ENCODE results near the gene ARMH4. TPM values are rescaled to one million over a fixed set of nuclear protein-coding genes. Genes with fewer than 3 reads are reported as not detected.
"Not testable (repeated sequence)": the region's sequence is repeated elsewhere in the genome, so short reads cannot be mapped to it uniquely, and the experiment has no call there.

Gene ARMH4
- total RNA-seq, 1 donor from 2014 or later = 1.4 TPM

- no peak for DNase-seq (ENCODE audit: low read depth in 2 of 2)
Measured at GRCh38 chr14:58146399-58146798, 5.6 kb downstream of the ARMH4 start.

DNA sequence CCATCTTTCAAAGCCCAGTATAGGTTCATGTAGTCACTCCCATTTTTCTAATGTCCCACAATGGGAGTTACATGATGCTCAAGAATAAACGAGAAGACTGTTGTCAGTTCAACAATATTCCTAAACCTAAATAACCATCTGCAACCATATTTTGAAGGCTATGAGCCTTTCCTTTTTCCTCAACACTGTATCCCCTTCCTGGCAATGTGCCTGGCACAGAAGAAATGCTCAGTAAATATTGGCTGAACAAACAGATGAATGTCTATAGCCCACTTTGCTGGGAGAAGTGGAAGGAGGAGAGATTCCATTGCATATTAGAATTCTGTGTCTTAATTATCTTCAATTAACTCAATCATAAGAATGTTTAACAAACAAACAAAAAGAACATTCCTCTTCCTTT lies 6.1 kb downstream of the ARMH4 start:
- no peak for DNase-seq (ENCODE audit: low read depth in 2 of 2)

DNA sequence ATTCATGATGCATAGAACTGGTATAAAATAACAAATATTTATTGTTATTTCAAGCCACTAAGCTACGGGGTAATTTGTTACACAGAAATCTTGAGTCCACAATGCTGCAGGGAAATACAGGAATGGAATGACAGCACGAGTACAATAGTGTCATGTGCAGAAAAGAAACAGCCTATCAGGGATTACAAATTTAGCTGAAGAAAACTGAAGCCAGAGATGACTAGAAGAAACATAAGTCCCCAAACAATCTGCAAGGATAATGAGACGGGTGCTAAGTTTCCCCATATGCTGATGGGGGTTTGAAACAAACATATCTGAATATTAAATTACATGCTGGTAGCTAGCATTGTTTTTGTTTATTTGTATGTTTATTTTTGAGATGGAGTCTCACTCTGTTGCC lies 8.9 kb downstream of the ARMH4 start:
- no peak for DNase-seq (ENCODE audit: low read depth in 2 of 2)

GRCh38 chr14:58141893-58142292 lies 10.1 kb downstream of the ARMH4 start:
- no peak for DNase-seq (ENCODE audit: low read depth in 2 of 2)

- no peak for DNase-seq (ENCODE audit: low read depth in 2 of 2)
Measured at GRCh38 chr14:58138714-58139482, 13.1 kb downstream of the ARMH4 start.

GRCh38 chr14:58138031-58138713 lies 13.8 kb downstream of the ARMH4 start:
- no peak for DNase-seq (ENCODE audit: low read depth in 2 of 2)

DNA sequence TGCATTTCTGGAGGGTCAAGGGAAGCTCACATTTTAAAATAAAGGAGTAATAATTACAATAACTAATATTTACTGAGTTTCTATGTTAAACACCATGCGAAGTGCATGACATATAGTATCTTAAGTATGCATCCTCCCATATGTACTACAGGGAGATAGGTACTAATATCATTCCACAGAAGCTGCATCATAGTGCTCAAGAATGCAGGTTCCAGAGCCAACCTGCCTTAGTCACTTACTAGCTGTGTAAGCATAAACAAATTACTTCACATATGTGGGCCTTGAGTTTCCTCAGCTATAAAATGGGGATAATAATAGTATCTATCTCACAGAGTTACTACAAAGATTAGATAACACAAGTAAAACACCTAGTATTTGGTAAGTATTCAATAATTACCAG lies 18.3 kb downstream of the ARMH4 start:
- no peak for DNase-seq (ENCODE audit: low read depth in 2 of 2)

GRCh38 chr14:58131386-58131785 lies 20.6 kb downstream of the ARMH4 start:
- peak; percentile 11 to 20 for DNase-seq (ENCODE audit: low read depth in 2 of 2)

GRCh38 chr14:58130116-58130782 lies 21.8 kb downstream of the ARMH4 start:
- DNase-seq (ENCODE audit: low read depth in 2 of 2) = no peak

DNA sequence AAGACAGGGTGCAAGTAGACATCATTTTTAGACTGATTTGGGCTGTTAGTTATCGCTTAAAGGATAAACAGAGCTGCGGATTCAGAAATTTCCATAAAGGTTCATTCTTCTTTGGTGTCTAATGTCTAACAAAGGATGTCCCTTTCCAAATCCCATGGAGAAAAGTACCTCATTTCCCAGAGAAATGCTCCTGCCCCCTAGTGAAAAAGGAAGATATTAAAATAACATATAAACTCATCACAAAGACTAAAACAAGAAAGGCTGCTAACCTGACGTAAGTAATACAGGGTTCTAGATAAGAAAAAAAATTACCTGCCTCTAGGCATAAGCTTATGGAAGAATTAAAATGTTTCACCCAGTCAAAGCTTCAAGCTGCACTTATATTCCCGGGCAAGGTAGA lies 22.8 kb downstream of the ARMH4 start:
- DNase-seq (ENCODE audit: low read depth in 2 of 2) = no peak

DNA sequence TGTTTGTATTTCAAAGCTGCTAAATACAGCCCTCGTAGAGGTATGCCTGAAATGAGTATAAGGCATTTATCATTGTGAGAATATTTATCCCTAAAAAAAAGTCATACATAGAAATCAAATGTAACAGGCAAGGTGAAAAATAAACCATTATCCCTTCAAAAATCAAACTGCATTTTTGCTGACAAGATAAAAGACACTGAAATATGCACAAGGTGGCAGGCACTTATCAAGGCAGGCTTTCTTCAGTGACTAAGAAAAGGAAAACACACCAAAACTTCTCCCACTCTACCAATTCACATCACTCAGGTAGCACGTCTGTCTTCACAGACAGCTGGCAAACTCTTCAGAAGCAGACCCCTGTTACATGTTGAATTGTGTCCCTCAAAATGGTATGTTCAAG lies 23.6 kb downstream of the ARMH4 start:
- DNase-seq (ENCODE audit: low read depth in 2 of 2) = no peak

DNA sequence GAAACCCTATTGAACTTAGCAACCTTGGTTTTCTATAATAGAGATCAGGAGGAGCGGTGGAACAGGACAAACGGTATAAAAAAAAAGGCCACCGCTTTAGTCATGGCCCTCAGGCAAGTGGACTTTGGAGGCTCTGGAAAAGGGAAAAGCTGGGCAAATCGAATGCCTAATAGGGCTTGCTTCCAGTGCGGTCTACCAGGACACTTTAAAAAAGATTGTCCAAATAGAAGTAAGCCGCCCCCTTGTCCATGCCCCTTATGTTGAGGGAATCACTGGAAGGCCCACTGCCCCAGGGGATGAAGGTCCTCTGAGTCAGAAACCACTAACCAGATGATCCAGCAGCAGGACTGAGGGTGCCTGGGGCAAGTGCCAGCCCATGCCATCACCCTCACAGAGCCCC lies 29.5 kb downstream of the ARMH4 start:
- DNase-seq (ENCODE audit: low read depth in 2 of 2) = not testable (repeated sequence)

DNA sequence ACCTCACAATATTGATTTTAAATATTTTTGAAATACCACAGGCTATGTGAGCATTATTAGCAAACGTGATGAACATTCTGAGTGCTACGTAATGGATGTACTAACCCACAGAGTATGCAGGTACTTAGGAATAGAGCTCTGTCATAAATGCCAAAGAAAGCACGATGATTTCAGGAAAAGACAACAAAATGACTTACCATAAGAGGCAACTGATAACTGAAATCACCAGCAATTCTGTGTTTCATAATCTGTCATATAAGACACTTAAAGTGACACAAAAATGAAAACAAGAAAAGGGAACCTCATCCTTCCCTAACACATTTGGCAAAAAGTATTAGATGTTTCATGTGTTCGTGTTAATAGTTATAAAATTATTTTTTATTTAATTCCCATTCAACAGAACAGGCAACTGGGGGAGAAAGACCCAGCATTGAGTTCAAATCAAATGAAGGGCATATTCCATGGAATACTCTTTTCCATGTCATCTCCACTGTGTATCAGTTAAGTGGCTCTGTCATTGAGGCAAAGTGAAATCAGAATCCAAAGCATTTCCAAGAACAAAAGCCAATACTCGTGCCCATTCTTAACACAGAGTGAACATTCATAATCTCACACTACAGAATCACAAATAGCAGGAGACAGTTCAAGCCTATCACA lies 30.4 kb downstream of the ARMH4 start:
- no peak for DNase-seq (ENCODE audit: low read depth in 2 of 2)

DNA sequence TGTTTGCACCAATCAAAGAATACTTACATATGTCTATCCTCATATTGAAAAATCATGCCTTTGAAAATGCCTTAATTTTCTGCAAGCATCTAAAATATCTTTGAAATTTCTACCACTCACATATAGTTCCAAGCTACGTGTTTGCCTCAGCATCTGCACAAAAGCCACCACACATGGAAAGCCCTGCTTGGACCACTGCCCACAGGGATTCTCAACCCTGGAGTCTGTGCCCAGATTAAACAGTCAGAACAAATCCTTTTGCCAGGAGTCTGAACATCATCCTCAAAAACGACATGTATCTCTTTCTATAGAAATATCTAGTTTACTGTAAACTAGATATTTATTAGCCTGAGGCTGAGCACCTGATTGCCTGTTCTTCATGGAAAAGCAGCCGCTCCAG lies 32.6 kb downstream of the ARMH4 start:
- no peak for DNase-seq (ENCODE audit: low read depth in 2 of 2)

- no peak for DNase-seq (ENCODE audit: low read depth in 2 of 2)
Measured at GRCh38 chr14:58118097-58118815, 33.8 kb downstream of the ARMH4 start.

- DNase-seq (ENCODE audit: low read depth in 2 of 2) = no peak
Measured at GRCh38 chr14:58109744-58110143, 42.3 kb downstream of the ARMH4 start.

DNA sequence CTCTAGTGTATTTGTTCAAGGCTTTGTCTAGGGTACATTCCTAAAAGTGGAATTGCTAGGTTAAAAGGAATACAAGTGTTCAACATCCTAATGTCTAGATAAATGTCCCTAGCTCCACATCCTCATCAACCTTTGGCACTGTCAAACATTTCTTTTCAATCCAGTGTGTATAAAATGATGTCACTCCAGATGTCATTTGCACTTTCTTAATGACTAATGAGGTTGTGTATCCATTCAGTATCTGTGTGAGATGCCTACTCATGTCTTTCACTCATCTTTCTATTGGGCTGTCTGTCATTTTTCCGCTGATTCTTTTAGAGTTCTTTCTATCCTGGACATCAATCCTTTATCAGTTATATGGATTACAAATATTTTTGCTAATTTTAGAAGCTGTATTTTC lies 43.3 kb downstream of the ARMH4 start:
- no peak for DNase-seq (ENCODE audit: low read depth in 2 of 2)

DNA sequence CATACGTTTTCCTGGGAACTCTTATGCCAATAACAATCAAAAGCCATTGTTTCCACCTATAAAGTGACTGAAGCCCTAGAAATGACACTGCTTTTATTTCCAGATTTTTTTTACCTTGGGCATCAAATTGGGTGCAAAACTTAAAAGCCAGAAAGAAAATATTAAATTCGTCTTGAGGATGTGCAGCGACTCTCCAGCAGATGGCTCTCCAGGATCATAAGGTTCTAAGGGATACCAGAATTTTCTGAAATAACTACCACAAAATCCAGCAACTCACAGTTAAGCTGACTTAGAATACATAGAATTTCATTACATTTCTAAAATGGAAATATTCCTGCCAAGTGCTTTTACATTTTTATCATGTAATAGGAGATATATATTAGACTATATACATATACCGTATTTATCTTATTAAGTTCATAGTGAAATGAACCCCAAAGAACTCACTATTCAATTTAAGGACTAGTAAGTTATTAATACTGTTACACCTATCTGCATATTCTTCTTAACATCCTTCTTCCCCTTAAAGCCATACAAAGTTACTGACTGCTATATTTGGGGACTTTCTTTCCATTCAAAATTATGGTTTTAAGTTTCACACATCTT lies 44.0 kb downstream of the ARMH4 start:
- peak; percentile 62 to 74 for DNase-seq (ENCODE audit: low read depth in 2 of 2)

- no peak for DNase-seq (ENCODE audit: low read depth in 2 of 2)
Measured at GRCh38 chr14:58107041-58107440, 45.0 kb downstream of the ARMH4 start.

DNA sequence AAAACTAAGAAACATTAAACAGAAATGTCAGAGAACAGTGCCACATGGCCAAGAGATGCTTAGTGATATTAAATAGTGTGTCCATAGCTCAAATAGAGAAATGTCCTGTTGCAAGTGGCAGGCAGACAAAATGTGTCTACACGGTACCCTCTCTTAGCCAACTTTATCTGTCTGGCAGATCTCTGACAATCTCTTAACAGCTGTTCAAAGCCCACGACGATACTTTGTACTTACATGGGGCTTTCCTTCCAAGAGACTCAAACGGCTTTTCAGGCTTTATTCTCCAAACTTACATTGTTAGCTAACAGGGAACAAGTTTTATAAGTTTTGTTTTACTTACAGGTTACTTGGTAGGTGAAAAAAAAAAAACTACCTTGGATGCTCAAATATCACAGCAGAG lies 45.6 kb downstream of the ARMH4 start:
- DNase-seq (ENCODE audit: low read depth in 2 of 2) = no peak

DNA sequence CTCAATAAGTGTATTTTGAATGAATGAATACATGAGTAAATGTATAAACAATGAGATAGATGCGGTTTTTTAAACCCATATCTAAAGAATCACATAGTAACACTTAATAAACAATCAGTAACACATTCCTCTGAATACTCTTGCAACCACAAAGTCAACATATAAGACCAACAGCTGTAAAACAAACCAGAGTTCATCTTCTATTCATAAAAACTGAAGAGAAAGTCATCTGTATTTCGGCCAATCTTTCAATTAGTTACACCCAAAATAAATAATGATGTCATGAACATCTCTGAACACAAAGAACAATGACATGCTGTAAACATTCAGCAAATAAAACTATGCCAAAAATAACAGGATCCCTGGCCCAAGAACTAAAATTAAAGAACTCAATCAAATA lies 47.2 kb downstream of the ARMH4 start:
- DNase-seq (ENCODE audit: low read depth in 2 of 2) = peak in 1 of 2 donors; percentile 49
